Chondrocyte (in vitro differentiated cells): Measurements from ENCODE around the gene IP6K3. TPM values are rescaled to one million over a fixed set of nuclear protein-coding genes. Genes with fewer than 3 reads are reported as not detected.

Source experiments
- DNase-seq: peaks from one replicate; pipeline ENCODE4 v3.0.0; 2021; ENCODE audit warnings: mixed read lengths, low spot score
- H3K27ac Mint-ChIP-seq: one replicate; pipeline ENCODE4 v1.8.0; 2021; ENCODE audit warnings: mild to moderate bottlenecking, moderate library complexity, mixed read lengths; ENCODE audit not compliant: unreplicated experiment
- H3K27me3 Mint-ChIP-seq: 2 replicates; pipeline ENCODE4 v1.8.0; 2021; ENCODE audit warnings: low read depth, mixed read lengths
- H3K36me3 Mint-ChIP-seq: 2 replicates; pipeline ENCODE4 v1.8.0; 2021; ENCODE audit warnings: low read depth, mixed read lengths
- H3K4me1 Mint-ChIP-seq: 2 replicates; pipeline ENCODE4 v1.8.0; 2021; ENCODE audit warnings: low read depth, mild to moderate bottlenecking, mixed read lengths
- H3K4me3 Mint-ChIP-seq: one replicate; pipeline ENCODE4 v1.8.0; 2021; ENCODE audit warnings: mild to moderate bottlenecking, moderate library complexity, mixed read lengths; ENCODE audit not compliant: unreplicated experiment
- H3K9me3 Mint-ChIP-seq: 2 replicates; pipeline ENCODE4 v1.8.0; 2021; ENCODE audit warnings: low read depth, mixed read lengths
- total RNA-seq: library from RNA; stranded (reverse); gene quantifications from 3 replicates; pipeline ENCODE4 v1.2.1, GENCODE V29; 2021
- TF ChIP-seq, protein P1 (sequence below): fragments of 200-600 bp; sonication (generic); IDR thresholded peaks from 2 replicates; pipeline ENCODE4 v1.5.0; 2021; ENCODE audit warnings: antibody characterized with exemption, mild to moderate bottlenecking, moderate library complexity

IP6K3 gene
- total RNA-seq, 1 donor from 2014 or later: 6.5 TPM

GRCh38 chr6:33744001-33744848 lies 2.5 kb downstream of the IP6K3 start:
- H3K4me1 Mint-ChIP-seq: peaks cover 48% of the 10 kb centered on the region
- H3K4me3 Mint-ChIP-seq: no peak overlapping the region
- H3K36me3 Mint-ChIP-seq: no peaks in the 10 kb centered on the region
- no peaks in the 10 kb centered on the region for H3K27me3 Mint-ChIP-seq
- no peak for DNase-seq
- TF ChIP-seq, protein P1, sequence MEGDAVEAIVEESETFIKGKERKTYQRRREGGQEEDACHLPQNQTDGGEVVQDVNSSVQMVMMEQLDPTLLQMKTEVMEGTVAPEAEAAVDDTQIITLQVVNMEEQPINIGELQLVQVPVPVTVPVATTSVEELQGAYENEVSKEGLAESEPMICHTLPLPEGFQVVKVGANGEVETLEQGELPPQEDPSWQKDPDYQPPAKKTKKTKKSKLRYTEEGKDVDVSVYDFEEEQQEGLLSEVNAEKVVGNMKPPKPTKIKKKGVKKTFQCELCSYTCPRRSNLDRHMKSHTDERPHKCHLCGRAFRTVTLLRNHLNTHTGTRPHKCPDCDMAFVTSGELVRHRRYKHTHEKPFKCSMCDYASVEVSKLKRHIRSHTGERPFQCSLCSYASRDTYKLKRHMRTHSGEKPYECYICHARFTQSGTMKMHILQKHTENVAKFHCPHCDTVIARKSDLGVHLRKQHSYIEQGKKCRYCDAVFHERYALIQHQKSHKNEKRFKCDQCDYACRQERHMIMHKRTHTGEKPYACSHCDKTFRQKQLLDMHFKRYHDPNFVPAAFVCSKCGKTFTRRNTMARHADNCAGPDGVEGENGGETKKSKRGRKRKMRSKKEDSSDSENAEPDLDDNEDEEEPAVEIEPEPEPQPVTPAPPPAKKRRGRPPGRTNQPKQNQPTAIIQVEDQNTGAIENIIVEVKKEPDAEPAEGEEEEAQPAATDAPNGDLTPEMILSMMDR: peak; percentile 91
- no peaks in the 10 kb centered on the region for H3K9me3 Mint-ChIP-seq
- H3K27ac Mint-ChIP-seq: peak overlapping the region; percentile 19

DNA sequence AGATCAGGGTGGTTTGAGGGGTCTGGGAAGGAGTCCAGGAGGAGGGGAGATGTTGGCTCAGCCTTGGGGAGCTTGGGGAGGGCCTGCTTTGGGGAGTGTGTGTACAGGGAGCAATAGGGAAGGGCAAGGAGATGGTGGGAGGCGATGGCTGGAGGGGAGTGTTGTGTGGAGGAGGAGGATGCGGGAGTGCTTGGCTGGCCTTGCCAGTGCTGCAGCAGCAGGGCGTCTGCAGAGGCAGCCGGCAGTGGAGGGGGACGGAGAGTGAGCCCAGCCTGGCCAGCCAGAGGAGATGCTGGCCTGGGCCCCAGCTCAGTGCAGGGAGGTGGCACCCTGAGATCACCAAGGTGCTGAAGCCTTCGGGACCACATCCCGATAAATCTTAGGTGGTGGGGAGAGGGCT lies 3.9 kb downstream of the IP6K3 start:
- Mint-ChIP-seq H3K4me3 (no peak overlapping the region), H3K36me3 (no peaks in the 10 kb centered on the region), H3K27ac (no peak overlapping the region), H3K4me1 (peaks cover 47% of the 10 kb centered on the region), H3K9me3 (no peaks in the 10 kb centered on the region), H3K27me3 (no peaks in the 10 kb centered on the region)
- TF ChIP-seq, protein P1: no peak
- DNase-seq: no peak

DNA sequence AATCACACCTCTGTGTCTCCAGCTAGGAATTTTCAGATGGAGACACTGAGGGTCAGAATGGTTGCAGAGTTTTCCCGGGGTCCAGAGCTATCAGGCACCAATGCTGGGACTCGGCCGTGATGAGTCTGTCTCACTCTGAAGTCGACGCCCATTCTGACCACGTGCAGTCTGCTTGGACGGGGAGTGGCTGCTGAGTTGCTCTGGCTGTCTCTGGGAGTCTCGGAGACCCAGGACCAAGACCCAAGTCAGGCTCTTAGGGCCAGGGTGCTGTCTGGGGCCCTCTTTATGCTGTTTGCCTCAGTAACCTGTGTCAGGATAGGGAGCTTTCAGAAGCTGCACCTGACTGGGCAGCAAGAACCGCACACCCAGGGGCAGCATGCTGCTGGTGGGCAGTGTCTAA lies 4.6 kb downstream of the IP6K3 start:
- Mint-ChIP-seq H3K4me1 (peaks cover 46% of the 10 kb centered on the region), H3K36me3 (no peaks in the 10 kb centered on the region), H3K27ac (no peak overlapping the region), H3K27me3 (no peaks in the 10 kb centered on the region), H3K4me3 (no peak overlapping the region), H3K9me3 (no peaks in the 10 kb centered on the region)
- TF ChIP-seq, protein P1: no peak
- DNase-seq: no peak

DNA sequence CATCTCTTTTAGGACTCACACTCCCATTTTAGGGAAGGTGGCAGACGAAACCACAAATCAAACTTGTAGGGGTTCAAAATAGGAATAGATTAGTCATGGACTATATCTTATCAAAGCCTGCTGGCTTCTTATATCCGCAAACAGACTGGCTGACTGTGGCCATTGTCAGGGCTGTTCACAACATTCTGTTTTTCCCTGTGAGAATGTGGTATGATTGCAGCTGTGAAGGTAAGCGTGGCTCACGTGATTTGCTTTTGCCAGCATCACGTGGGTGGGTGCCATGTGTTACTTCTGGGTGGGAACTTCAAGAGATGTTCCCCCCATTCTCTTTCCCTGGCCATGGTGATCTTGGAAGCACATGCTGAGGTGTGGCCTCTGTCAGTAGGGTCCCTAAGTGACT lies 5.9 kb downstream of the IP6K3 start:
- no peak overlapping the region for H3K4me3 Mint-ChIP-seq
- TF ChIP-seq, protein P1: no peak
- no peak overlapping the region for H3K27ac Mint-ChIP-seq
- DNase-seq: no peak
- no peaks in the 10 kb centered on the region for H3K27me3 Mint-ChIP-seq
- no peaks in the 10 kb centered on the region for H3K9me3 Mint-ChIP-seq
- H3K4me1 Mint-ChIP-seq: peaks cover 37% of the 10 kb centered on the region
- no peaks in the 10 kb centered on the region for H3K36me3 Mint-ChIP-seq

- no peak for DNase-seq
- Mint-ChIP-seq H3K4me3 (no peak overlapping the region), H3K9me3 (no peaks in the 10 kb centered on the region), H3K4me1 (peaks cover 31% of the 10 kb centered on the region), H3K36me3 (no peaks in the 10 kb centered on the region), H3K27me3 (no peaks in the 10 kb centered on the region), H3K27ac (no peak overlapping the region)
- TF ChIP-seq, protein P1: no peak
Measured at GRCh38 chr6:33740204-33740608, 6.5 kb downstream of the IP6K3 start.
